Hypothalamus (tissue), 51 donors: ENCODE results near the gene RNF133.
"Not testable (repeated sequence)": the region's sequence is repeated elsewhere in the genome, so short reads cannot be mapped to it uniquely, and the experiment has no call there.

Experiments
- DNase-seq, 51 donors: peaks; one replicate each; lab custom pipeline; 2025; lab: John Stamatoyannopoulos, UW

The RNF133 gene

GRCh38 chr7:122689346-122690109 is 9.4 kb downstream of the RNF133 start:
- DNase-seq, result no peak

GRCh38 chr7:122688400-122688998 is 10.4 kb downstream of the RNF133 start:
- no peak for DNase-seq

GRCh38 chr7:122686360-122686878 is 12.5 kb downstream of the RNF133 start:
- no peak for DNase-seq

GRCh38 chr7:122684504-122684903 is 14.4 kb downstream of the RNF133 start:
- DNase-seq, result no peak

GRCh38 chr7:122682815-122683550 is 15.9 kb downstream of the RNF133 start:
- DNase-seq, result peak in 1 of 51 donors; percentile 5

- not testable (repeated sequence) for DNase-seq
Observed at GRCh38 chr7:122681186-122681585, 17.7 kb downstream of the RNF133 start.

GRCh38 chr7:122679813-122680212 is 19.1 kb downstream of the RNF133 start:
- no peak for DNase-seq

GRCh38 chr7:122679269-122679709 is 19.6 kb downstream of the RNF133 start:
- DNase-seq, result not testable (repeated sequence)

GRCh38 chr7:122677149-122677548 is 21.8 kb downstream of the RNF133 start:
- DNase-seq, result no peak

- no peak for DNase-seq
Observed at GRCh38 chr7:122676466-122676865, 22.5 kb downstream of the RNF133 start.

GRCh38 chr7:122675621-122676020 is 23.3 kb downstream of the RNF133 start:
- DNase-seq, result no peak

GRCh38 chr7:122675011-122675410 is 23.9 kb downstream of the RNF133 start:
- no peak for DNase-seq

- DNase-seq, result no peak
Observed at GRCh38 chr7:122674502-122674901, 24.4 kb downstream of the RNF133 start.

GRCh38 chr7:122673951-122674350 is 25.0 kb downstream of the RNF133 start:
- DNase-seq, result no peak

GRCh38 chr7:122672536-122672935 is 26.4 kb downstream of the RNF133 start:
- no peak for DNase-seq

- DNase-seq, result no peak
Observed at GRCh38 chr7:122663733-122664132, 35.2 kb downstream of the RNF133 start.

- no peak for DNase-seq
Observed at GRCh38 chr7:122658856-122659255, 40.1 kb downstream of the RNF133 start.

- no peak for DNase-seq
Observed at GRCh38 chr7:122653685-122654084, 45.2 kb downstream of the RNF133 start.

GRCh38 chr7:122652876-122653275 is 46.0 kb downstream of the RNF133 start:
- no peak for DNase-seq

- DNase-seq, result no peak
Observed at GRCh38 chr7:122651451-122651850, 47.5 kb downstream of the RNF133 start.
